GM19463 (cell line): Measurements from ENCODE around the gene ESRRA.

Source experiments
- ATAC-seq: cut with Tn5 transposase; IDR thresholded peaks from one replicate; pipeline ENCODE4 v1.9.1; 2021; ENCODE audit warnings: mild to moderate bottlenecking, moderate library complexity; ENCODE audit not compliant: unreplicated experiment

ESRRA gene

GRCh38 chr11:64327375-64327774 lies 22.1 kb downstream of the ESRRA start:
- ATAC-seq, result no peak

- ATAC-seq, result no peak
Measured at GRCh38 chr11:64327993-64328392, 22.7 kb downstream of the ESRRA start.

- ATAC-seq, result no peak
Measured at GRCh38 chr11:64330888-64331287, 25.6 kb downstream of the ESRRA start.

GRCh38 chr11:64331569-64332371 lies 26.4 kb downstream of the ESRRA start:
- ATAC-seq, result peak; percentile 52

GRCh38 chr11:64333556-64333955 lies 28.2 kb downstream of the ESRRA start:
- no peak for ATAC-seq

- ATAC-seq, result peak; percentile 78
Measured at GRCh38 chr11:64334764-64335735, 29.7 kb downstream of the ESRRA start.

- no peak for ATAC-seq
Measured at GRCh38 chr11:64337538-64338249, 32.4 kb downstream of the ESRRA start.

- no peak for ATAC-seq
Measured at GRCh38 chr11:64338716-64339115, 33.4 kb downstream of the ESRRA start.

GRCh38 chr11:64339286-64339685 lies 34.0 kb downstream of the ESRRA start:
- no peak for ATAC-seq

GRCh38 chr11:64339754-64340408 lies 34.6 kb downstream of the ESRRA start, which contains the start of gene CCDC88B:
TSS of gene CCDC88B (plus strand) at chr11:64340204. CDS start at chr11:64340267, 63 bp downstream.
- peak; percentile 54 for ATAC-seq

GRCh38 chr11:64340671-64341335 lies 35.5 kb downstream of the ESRRA start:
- ATAC-seq, result no peak

- ATAC-seq, result no peak
Measured at GRCh38 chr11:64341429-64341828, 36.1 kb downstream of the ESRRA start.

- no peak for ATAC-seq
Measured at GRCh38 chr11:64341851-64342791, 36.8 kb downstream of the ESRRA start.

- no peak for ATAC-seq
Measured at GRCh38 chr11:64342869-64343745, 37.8 kb downstream of the ESRRA start.

- no peak for ATAC-seq
Measured at GRCh38 chr11:64343767-64344559, 38.6 kb downstream of the ESRRA start.

GRCh38 chr11:64344787-64345186 lies 39.5 kb downstream of the ESRRA start:
- ATAC-seq, result no peak
